ENCODE results near the gene TSPAN2. TPM values are rescaled to one million over a fixed set of nuclear protein-coding genes. Genes with fewer than 3 reads are reported as not detected.

TSPAN2 gene
- total and polyA plus RNA-seq, 9 of the 15 experiments (the other 6 are each of a cell fraction or from before 2014, with no cell fraction given) = not detected

DNA sequence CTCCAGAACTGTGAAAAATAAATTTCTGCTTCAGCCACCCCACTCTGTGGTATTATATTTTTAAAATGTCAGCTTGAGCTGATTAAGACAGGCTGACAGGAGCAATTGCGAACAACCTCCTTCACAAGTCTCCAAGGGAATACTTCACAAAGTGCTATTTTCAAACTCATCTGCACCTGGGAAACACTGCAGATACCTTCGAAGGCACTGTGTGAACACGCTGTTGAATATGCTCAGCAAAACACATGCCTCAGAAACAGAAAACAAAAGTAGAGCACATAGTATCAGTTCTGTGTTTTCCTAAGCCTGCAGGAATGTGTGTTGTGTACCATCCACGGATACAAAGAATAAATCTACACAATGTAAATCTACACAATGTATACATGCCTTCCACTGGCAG, 10.6 kb downstream of the TSPAN2 start:
- Histone ChIP-seq H3K36me3 (ENCODE audit: control insufficient read depth, insufficient read depth, low read length) (no peaks in the 10 kb centered on the region), H3K79me2 (ENCODE audit: control insufficient read depth, insufficient read depth, low read length) (no peaks in the 10 kb centered on the region), H2AFZ (ENCODE audit: low read depth, low read length) (no peak overlapping the region), H3K9me1 (ENCODE audit: control insufficient read depth, insufficient read depth, low read length) (no peaks in the 10 kb centered on the region), H3K4me2 (ENCODE audit: insufficient read depth, low read length) (no peak overlapping the region), H3K9ac (ENCODE audit: insufficient read depth in 1 of 2, low read depth in 2 of 2, low read length in 2 of 2) (no peak overlapping the region), H3K4me1 (replicated peaks in 1 of 2; ENCODE audit: control insufficient read depth in 2 of 2, insufficient read depth in 2 of 2, low read length in 2 of 2) (no peaks in the 10 kb centered on the region), H3K27ac (ENCODE audit: extremely low read depth, low read depth, low read length) (no peak overlapping the region), H3K27me3 (ENCODE audit: control insufficient read depth in 2 of 2, insufficient read depth in 2 of 2, low read length in 2 of 2) (peaks cover 3 to 14% of the 10 kb centered on the region in 2 experiments; a peak in 4 of 5 replicates), H3K4me3 (no peak overlapping the region), H4K20me1 (replicated peaks; ENCODE audit: control insufficient read depth, insufficient read depth, low read length) (no peaks in the 10 kb centered on the region), H3K9me3 (replicated peaks; ENCODE audit: control insufficient read depth, insufficient read depth, low read depth, low read length) (no peaks in the 10 kb centered on the region)
- DNase-seq (ENCODE audit: extremely low read depth in 1 of 4, low spot score in 3 of 4) = no peak
- in situ Hi-C loops (cut with MboI) (no loop called here), intact Hi-C loops (cut with micrococcal nuclease) (no loop called here)
- ChIA-PET CTCF (ENCODE audit: low intra/inter-chr PET ratio) (no interaction called here), POLR2A (no interaction called here)
- no peak for TF ChIP-seq KDM2B (CRISPR knock-in tag; IDR thresholded peaks at IDR 0.05)
- no peak for TF ChIP-seq HSF4 (CRISPR knock-in tag; IDR thresholded peaks at IDR 0.05; ENCODE audit: borderline replicate concordance)
- no peak for TF ChIP-seq ZNF212 (CRISPR knock-in tag; IDR thresholded peaks at IDR 0.05)
- TF ChIP-seq, protein P1, sequence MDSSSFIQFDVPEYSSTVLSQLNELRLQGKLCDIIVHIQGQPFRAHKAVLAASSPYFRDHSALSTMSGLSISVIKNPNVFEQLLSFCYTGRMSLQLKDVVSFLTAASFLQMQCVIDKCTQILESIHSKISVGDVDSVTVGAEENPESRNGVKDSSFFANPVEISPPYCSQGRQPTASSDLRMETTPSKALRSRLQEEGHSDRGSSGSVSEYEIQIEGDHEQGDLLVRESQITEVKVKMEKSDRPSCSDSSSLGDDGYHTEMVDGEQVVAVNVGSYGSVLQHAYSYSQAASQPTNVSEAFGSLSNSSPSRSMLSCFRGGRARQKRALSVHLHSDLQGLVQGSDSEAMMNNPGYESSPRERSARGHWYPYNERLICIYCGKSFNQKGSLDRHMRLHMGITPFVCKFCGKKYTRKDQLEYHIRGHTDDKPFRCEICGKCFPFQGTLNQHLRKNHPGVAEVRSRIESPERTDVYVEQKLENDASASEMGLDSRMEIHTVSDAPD (CRISPR knock-in tag; IDR thresholded peaks at IDR 0.05) = no peak
- TF ChIP-seq, protein P2, sequence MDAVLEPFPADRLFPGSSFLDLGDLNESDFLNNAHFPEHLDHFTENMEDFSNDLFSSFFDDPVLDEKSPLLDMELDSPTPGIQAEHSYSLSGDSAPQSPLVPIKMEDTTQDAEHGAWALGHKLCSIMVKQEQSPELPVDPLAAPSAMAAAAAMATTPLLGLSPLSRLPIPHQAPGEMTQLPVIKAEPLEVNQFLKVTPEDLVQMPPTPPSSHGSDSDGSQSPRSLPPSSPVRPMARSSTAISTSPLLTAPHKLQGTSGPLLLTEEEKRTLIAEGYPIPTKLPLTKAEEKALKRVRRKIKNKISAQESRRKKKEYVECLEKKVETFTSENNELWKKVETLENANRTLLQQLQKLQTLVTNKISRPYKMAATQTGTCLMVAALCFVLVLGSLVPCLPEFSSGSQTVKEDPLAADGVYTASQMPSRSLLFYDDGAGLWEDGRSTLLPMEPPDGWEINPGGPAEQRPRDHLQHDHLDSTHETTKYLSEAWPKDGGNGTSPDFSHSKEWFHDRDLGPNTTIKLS (IDR thresholded peaks at IDR 0.05; ENCODE audit: borderline replicate concordance, low read depth) = no peak
- TF ChIP-seq PHTF2 (CRISPR knock-in tag; IDR thresholded peaks at IDR 0.05) = no peak
- TF ChIP-seq MIER1 (IDR thresholded peaks at IDR 0.05; ENCODE audit: low read depth) = no peak
- no peak for TF ChIP-seq ASH1L (IDR thresholded peaks at IDR 0.05; ENCODE audit: borderline replicate concordance, low read depth, partially characterized antibody)
- no peak for TF ChIP-seq CBFA2T2 (conservative IDR thresholded peaks at IDR 0.05)
- TF ChIP-seq, protein P3, sequence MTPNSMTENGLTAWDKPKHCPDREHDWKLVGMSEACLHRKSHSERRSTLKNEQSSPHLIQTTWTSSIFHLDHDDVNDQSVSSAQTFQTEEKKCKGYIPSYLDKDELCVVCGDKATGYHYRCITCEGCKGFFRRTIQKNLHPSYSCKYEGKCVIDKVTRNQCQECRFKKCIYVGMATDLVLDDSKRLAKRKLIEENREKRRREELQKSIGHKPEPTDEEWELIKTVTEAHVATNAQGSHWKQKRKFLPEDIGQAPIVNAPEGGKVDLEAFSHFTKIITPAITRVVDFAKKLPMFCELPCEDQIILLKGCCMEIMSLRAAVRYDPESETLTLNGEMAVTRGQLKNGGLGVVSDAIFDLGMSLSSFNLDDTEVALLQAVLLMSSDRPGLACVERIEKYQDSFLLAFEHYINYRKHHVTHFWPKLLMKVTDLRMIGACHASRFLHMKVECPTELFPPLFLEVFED (CRISPR knock-in tag; conservative IDR thresholded peaks at IDR 0.05) = no peak
- TF ChIP-seq, protein P4, sequence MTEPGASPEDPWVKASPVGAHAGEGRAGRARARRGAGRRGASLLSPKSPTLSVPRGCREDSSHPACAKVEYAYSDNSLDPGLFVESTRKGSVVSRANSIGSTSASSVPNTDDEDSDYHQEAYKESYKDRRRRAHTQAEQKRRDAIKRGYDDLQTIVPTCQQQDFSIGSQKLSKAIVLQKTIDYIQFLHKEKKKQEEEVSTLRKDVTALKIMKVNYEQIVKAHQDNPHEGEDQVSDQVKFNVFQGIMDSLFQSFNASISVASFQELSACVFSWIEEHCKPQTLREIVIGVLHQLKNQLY (CRISPR knock-in tag; conservative IDR thresholded peaks at IDR 0.05) = no peak
- no peak for TF ChIP-seq TSC22D4 (tag; IDR thresholded peaks at IDR 0.05)
- no peak for TF ChIP-seq ZBTB7A (IDR thresholded peaks at IDR 0.05; ENCODE audit: borderline replicate concordance, control insufficient read depth, low read depth, low read length)
- no peak for TF ChIP-seq MCM2 (IDR thresholded peaks at IDR 0.05; ENCODE audit: low read depth)
- no peak for TF ChIP-seq ZNF41 (CRISPR knock-in tag; conservative IDR thresholded peaks at IDR 0.05)
- no peak for TF ChIP-seq FOXJ2 (tag; IDR thresholded peaks at IDR 0.05)
- TF ChIP-seq ARNT (IDR thresholded peaks at IDR 0.05) = no peak
- 0% methylated on average over 4 of the region's 4 CpGs for WGBS (ENCODE audit: insufficient coverage, low coverage, missing lambda C conversion rate)
- FAIRE-seq = no peak
- BruUV-seq (replicated peaks) = no TSS peak
- no peak for ATAC-seq

All from K562 (cell line).